SK-N-MC (cell line): ENCODE measurements around the gene NLGN1.

Source experiments
- EZH2 ChIP-seq: fragments of 200-600 bp; sonication (generic); IDR thresholded peaks from one replicate; pipeline ENCODE4 v1.6.1; 2017; ENCODE audit warnings: antibody characterized with exemption
- FOXP2 ChIP-seq: optimal IDR thresholded peaks from 2 replicates; pipeline ENCODE3; 2011; ENCODE audit warnings: mild to moderate bottlenecking, moderate library complexity; ENCODE audit not compliant: insufficient read depth; ENCODE audit errors: extremely low read length, control extremely low read depth
- POLR2AphosphoS5 ChIP-seq: IDR thresholded peaks from 2 replicates; pipeline ENCODE4 v1.6.1; 2012; ENCODE audit warnings: mild to moderate bottlenecking, low read depth, low read length, borderline replicate concordance

GRCh38 chr3:173567997-173568396 is 170.5 kb downstream of the NLGN1 start:
- no peak for TF ChIP-seq POLR2AphosphoS5
- TF ChIP-seq FOXP2, result no peak
- no peak for TF ChIP-seq EZH2
